Gastrocnemius medialis (tissue), 4 donors: ENCODE measurements around the gene CFH.

Source experiments
- POLR2A ChIP-seq, 2 donors: fragments of 450-650 bp; IDR thresholded peaks; one replicate each; pipeline ENCODE4 v1.6.1; 2017; ENCODE audit warnings: antibody characterized with exemption in 2 of 2, mild to moderate bottlenecking in 2 of 2, moderate library complexity in 2 of 2
- TF ChIP-seq, protein P1 (sequence below), 5 experiments: fragments of 450-650 bp in 3 of 5; fragments of 200-600 bp in 2 of 5; sonication (generic) in 2 of 5; IDR thresholded peaks in 4 of 5; conservative IDR thresholded peaks in 1 of 5; 1 replicate in 4 of 5; 2 replicates in 1 of 5; pipeline ENCODE4 v1.5.1; 2016 to 2019; ENCODE audit warnings: antibody characterized with exemption in 5 of 5, mild to moderate bottlenecking in 3 of 5, moderate library complexity in 3 of 5

DNA sequence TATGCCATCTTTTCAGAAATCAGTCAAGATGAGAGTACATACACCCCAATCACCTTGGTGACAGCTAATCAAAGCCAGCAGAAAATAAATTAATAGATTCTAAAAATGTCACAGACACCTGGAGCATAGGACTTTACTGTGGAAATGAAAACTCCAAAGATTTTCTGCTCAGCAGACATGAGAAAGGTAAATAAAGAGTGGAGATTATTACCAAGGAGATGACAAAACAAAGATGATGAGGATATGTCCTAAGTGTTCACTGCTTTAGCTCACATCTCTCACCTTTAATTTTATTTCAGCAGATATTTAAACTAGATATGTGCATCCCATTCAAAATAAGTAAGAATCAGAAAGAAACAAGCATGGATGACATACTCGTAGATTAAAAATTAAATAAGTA, 28.8 kb upstream of the CFH start:
- TF ChIP-seq, protein P1, sequence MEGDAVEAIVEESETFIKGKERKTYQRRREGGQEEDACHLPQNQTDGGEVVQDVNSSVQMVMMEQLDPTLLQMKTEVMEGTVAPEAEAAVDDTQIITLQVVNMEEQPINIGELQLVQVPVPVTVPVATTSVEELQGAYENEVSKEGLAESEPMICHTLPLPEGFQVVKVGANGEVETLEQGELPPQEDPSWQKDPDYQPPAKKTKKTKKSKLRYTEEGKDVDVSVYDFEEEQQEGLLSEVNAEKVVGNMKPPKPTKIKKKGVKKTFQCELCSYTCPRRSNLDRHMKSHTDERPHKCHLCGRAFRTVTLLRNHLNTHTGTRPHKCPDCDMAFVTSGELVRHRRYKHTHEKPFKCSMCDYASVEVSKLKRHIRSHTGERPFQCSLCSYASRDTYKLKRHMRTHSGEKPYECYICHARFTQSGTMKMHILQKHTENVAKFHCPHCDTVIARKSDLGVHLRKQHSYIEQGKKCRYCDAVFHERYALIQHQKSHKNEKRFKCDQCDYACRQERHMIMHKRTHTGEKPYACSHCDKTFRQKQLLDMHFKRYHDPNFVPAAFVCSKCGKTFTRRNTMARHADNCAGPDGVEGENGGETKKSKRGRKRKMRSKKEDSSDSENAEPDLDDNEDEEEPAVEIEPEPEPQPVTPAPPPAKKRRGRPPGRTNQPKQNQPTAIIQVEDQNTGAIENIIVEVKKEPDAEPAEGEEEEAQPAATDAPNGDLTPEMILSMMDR (IDR thresholded peaks at IDR 0.05 in 4 of 5, conservative IDR thresholded peaks at IDR 0.05 in 1 of 5): no peak
- no peak for TF ChIP-seq POLR2A (IDR thresholded peaks at IDR 0.05)
